Occipital lobe (tissue), 2 donors: Measurements from ENCODE around the gene NIF3L1. TPM values are rescaled to one million over a fixed set of nuclear protein-coding genes. Genes with fewer than 3 reads are reported as not detected.

ENCODE experiments used
- small RNA-seq: library from RNA; depleted of rRNA; stranded (forward); fragments of <200 nt; gene quantifications from one replicate; pipeline ENCODE3, GENCODE V24; 2014
- total RNA-seq: library from RNA; depleted of rRNA; stranded (reverse); fragments of >200 nt; gene quantifications from one replicate; pipeline ENCODE4 v1.2.3, GENCODE V29; 2014

Gene NIF3L1
- total RNA-seq, 1 donor from 2014 or later: 34.9 TPM

Small RNA genes within 50 kb of the gene (small RNA-seq; reads per million reads assigned to genes)
- gene RF00019 (not detected), gene RNA5SP115 (not detected), gene RNU6-312P (not detected), gene RNU6-762P (not detected)

Other genes starting within 250 kb of the NIF3L1 start
- gene BZW1, start 77.5 kb upstream of the NIF3L1 start, total RNA-seq: 444 TPM
- gene CLK1, start 24.7 kb upstream of the NIF3L1 start, total RNA-seq: 244 TPM
- 47.4 TPM for gene PPIL3, start 294 bp upstream of the NIF3L1 start, total RNA-seq
- gene ORC2, start 74.3 kb downstream of the NIF3L1 start, total RNA-seq: 25.6 TPM
- 54.4 TPM for gene HYCC2, start 182.3 kb downstream of the NIF3L1 start, total RNA-seq
- gene NDUFB3, start 182.6 kb downstream of the NIF3L1 start, total RNA-seq: 39.8 TPM
- gene CFLAR, start 226.8 kb downstream of the NIF3L1 start, total RNA-seq: 35.1 TPM